Inflammatory macrophage treated with lipopolysaccharide for 4 hours (primary cell): ENCODE data around the gene RPL22L1.
"Not testable (repeated sequence)": the region's sequence is repeated elsewhere in the genome, so short reads cannot be mapped to it uniquely, and the experiment has no call there.

Experiments used
- DNase-seq: peaks from one replicate; pipeline ENCODE4 v3.0.0-alpha.2; 2020

RPL22L1 gene

DNA sequence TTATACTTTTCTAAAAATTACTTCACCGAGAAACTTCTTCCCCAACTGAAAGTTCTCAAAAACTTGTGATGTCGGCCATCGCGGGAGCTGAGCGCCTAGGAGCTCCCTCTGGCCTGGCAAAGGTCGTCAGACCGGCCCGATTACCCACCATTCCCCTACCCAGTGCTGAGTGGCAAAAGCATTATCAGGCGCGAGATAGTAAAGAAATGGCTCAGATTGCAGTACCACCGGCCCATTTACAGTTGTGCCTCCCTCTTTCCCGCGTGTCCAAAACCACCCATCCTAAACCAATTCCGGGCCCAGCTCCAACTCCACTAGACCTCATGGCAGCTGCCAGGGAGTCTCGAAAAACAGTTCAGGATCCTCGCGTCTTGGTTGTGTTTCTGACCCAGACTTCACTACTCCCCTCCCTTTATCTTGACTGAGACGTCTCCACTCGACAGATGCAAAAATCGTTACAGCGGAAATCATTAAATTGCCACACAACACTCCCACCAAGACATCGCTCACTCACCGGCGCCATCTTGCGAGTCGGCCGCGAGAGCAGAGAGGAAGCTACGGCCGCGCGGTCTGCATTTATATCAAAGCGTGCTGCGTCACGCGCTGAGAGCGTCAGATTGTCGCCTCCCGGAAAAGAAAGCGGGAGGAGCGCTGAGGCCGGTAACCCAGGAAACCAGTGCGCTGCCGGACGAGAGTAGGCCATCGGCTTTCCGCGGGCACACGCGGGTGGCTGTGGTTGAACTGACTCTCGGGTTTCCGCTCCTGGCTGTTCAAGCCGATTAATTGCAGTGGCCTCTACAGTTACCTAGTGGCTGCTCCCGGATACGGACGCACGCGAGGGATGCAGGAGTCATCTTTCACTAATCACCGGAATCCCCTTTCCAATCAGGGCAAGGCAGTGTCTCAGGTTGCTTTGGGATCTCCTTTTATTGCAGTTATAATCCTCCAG lies at the start of gene RPL22L1:
Gene RPL22L1, minus strand, starts transcription at position 551 of the 949 bp plus-strand sequence. Its CDS starts 28 bp downstream, at position 523.
- DNase-seq: peak; percentile 97

DNA sequence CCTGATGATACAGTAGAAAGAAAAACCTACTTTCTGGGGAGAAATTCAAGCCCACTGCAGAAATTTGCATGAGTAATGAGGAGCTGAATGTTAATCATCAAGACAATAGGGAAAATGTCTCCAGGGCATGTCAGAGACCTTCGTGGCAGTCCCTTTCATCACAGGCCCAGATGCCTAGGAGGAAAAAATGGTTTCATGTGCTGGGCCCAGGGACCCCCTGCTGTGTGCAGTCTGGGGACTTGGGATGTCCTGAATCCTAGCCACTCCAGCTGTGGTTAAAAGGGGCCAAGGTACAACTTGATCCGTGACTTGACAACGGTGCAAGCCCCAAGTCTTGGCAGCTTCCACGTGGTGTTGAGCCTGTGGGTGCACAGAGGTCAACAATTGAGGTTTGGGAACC lies 48.7 kb upstream of the RPL22L1 start:
- no peak for DNase-seq

DNA sequence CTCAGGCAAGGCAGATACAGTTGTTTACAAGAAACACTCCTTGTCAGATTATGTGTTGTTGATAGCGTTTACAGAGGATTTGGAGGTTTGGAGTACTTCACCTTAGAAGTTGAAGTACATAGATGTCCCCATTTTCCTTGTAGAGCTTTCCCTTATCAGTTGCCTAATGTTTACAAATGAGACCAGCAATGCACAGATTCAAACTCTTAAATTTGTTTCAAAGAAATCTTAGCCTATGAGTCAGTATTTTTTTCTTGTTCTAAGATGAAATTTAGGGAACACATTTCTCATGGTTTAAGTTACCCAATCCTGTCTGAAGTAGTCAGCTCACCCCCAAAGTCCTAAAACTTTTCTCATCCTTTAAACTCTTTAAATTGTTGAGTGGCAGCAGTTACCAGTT lies 44.7 kb upstream of the RPL22L1 start:
- DNase-seq: no peak

DNA sequence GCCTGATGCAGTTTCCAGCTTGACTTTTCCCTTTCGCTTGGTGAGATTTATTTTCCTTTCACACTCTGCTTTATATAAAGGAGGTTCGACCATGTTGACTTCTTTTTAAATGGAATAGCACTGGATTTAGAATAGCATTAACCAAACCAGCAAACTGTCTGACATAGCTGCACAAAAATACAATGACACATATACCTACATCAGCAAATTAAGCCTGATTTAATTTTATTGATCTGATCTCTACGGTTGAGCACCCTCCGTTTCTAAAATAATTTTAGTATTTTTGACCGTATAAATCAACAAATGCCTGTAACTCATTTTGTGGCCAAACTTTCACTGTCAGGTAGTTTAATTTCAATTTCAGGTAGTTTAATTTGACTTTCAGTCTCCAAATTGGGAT lies 44.2 kb upstream of the RPL22L1 start:
- DNase-seq: no peak

DNA sequence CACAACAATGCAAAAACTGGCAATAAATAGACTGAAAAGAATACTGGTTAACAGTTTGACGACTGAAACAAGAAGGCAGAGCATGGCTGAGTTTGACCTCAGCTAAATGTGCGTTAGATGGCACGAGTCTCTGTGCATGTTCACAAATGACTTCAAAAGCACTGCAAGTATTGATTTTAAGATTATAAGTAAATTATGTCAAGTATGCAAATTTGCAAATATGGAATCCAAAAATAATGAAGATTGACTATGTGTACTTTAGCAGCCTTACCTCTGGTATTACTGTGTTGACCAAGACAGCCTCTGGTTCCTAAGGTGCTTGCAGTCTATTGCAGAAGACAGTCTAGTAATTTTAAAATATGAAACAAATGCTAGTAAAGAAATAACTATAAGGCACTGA lies 41.1 kb upstream of the RPL22L1 start:
- no peak for DNase-seq

DNA sequence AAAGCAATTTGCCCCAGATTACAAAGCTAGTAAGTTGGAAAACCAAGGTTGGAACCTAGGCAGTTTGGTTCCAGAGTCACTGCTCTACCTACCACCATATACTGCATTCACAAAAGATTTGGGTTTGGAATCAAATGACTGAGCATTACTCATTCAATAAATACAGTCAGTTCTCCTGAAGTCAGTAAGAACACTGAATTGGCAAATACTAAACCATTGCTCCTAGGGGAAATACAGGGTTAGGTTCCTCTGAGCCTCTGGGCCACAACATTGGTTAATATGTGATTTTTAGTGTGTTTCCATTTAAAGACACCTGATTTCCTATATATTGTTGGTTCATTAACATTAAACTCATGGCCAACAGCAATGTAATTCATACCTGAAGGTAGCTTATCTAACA lies 40.5 kb upstream of the RPL22L1 start:
- DNase-seq: no peak

DNA sequence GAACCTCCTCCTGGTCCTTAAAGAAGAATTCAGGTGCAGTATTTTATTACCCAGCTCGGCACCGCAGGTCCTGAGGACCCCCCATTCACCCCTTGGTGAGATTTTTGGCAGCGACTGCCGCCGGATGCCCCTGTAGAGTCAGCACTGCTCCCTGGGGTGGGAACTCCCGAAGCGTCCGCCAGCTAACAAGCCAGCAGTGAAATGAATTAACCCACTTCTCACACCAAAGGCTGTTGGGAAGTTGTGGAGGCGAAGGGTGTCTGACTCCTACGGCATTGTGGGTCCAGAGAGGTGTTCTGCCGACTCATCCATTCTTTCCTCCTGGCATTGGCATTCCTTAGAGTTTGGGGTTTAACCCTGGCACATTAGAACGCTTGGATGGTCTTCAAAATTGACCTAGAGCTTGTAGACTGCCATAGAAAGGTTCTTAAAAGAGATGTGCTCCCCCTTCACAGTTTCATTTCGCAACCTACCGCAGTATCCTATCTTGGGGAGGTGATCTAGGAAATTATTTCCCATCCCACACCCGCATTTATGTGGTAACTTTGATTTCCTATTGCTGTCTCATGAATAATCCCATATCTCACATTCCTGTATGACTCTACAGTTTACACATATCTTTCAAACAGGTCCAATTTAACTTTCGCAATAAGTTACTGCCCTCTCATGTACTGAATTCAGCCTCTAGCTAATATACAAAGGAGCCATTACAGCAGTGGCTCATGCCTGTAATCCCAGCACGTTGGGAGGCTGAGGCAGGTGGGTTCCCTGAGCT lies 39.3 kb upstream of the RPL22L1 start:
- no peak for DNase-seq

DNA sequence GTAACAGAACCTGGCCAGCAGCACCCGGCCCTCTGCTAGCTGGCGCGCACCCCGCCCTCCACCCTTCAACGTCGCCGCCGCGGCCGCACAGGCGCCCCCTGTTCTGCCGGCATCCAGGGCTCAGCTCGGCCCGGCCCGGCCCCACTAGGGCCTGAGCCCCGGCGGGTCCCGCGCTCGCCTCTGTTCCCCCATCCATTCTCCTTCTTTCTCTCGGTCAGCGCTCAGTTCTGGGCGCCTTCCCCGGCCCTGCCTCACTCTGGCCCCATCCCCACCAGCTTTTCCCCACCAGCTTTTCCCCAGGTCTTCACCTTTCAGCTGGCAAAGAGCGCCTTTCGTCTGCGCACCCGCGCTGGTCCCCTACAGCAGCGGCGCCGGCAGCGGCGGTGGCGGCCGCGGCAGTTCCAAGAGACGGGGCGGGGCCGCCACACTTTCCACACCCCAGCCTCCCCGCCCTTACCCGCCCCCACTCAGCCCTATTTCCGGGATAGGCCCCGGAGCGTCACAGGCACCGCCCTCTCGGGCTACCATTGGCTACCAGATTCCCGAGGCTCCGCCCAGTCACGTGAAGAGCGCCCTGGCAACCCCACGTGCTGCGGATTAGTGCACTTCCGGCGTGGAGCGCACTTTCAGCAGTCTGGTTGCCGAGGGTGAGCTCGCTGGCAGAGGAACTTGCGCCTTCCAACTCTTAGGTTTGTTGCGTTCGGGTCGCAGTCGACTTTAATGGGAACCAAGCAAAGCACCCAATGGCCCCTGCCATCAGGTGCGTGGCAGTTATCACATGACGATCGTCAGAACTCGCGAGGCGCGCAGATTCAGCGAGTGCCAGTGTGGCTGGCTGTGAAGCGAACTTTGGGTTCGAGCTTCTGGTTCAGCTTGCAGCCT lies 38.5 kb upstream of the RPL22L1 start, which contains the start of gene EIF5A2:
Gene EIF5A2, minus strand, starts transcription at position 403 of the 882 bp plus-strand sequence. CDS start 831 bp downstream, outside the sequence.
- peak; percentile 92 for DNase-seq

DNA sequence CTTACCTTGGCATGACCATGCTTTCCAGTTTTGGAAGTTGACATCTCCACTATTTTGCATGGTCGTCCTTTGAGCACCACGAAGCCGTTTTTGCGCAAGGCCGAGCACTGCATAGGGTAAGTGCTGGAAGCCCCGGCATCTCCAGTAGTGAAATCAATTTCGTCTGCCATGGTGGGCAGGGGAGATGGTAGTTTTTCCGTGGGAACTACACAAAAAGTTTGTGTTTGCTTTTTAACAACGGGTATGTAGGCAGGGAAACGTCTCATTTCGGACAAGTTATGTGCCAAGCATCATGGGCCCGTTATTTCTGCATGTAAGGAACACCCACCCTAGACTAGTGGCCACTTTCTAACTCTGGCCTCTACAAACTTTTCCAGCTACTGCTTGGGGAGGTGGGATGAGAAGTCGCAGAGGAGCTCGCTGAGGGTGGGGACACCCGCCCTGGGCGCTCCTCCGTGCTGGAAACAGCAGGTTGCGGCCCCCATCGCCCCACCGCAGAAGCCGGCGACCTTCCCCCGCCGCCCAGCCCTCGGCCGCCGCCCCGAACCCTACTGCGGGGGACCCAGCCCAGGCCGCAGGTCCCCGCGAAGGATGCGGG lies 37.7 kb upstream of the RPL22L1 start:
- no peak for DNase-seq

DNA sequence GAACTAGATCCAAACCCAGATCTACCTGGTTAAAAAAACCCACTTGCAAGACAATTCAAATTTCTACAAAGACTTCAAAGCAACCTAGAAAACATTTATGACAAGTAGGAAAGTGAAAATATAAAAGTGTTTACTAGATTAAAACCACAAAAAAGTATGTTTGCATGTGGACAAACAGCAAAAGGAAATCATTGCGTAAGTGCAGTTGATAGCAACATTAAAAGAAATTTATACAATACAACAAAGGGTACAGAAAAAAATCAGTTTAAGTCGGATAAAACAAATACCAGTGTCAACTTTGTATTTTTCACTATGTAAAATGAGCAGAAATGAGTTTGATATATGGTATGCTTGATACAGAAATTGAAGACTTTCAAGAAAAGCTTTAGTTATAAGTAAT lies 35.9 kb upstream of the RPL22L1 start:
- no peak for DNase-seq

DNA sequence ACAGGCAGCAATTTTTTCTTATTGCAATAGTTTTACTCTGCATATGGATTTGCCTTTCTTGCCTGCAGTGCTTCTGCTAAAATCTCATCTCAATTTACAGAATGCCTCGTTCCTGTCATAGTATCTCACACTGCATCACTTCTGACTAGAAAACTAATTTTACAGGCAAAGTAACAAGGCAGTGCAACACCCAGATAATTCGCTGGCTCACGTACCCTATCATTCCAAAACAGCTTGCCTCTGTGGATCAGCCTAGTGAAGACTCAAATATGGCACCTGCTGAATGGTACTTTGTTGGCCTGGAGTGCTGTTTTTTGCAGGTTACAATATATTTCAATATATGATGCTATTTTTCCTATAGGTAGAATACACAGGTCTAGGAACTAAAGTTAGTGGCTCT lies 33.1 kb upstream of the RPL22L1 start:
- no peak for DNase-seq

DNA sequence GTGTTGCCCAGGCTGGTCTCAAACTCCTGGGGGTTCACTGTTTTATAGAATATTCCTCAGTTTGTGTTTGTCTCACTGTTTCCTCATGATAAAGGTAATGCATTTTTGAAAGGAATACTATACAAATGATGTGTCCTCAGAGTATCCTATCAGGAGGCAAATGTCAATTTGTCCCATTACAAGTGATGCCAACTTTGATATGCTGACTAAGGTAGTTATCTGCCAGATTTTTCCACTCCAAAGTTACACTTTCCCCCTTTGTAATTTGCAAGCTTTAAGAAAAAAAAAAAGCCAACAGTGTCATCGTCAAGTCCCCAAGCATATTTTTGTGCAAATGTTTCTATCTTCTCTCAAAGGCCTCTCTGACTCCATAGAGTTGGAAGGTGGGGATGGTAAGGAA lies 29.5 kb upstream of the RPL22L1 start:
- no peak for DNase-seq

DNA sequence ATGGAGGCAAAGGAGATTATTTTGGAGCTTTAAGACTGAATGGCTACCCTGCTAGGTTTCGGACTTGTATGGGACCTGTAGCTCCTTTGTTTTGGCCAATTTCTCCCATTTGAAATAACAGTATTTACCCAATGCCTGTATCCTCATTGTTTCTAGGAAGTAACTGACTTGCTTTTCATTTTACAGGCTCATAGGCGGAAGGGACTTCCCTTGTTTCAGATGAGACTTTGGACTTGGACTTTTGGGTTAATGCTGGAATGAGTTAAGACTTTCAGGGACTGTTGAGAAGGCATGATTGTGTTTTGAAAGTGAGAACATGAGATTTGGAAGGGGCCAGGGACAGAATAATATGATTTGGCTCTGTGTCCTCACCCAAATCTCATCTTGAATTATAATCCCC lies 28.0 kb upstream of the RPL22L1 start:
- no peak for DNase-seq

DNA sequence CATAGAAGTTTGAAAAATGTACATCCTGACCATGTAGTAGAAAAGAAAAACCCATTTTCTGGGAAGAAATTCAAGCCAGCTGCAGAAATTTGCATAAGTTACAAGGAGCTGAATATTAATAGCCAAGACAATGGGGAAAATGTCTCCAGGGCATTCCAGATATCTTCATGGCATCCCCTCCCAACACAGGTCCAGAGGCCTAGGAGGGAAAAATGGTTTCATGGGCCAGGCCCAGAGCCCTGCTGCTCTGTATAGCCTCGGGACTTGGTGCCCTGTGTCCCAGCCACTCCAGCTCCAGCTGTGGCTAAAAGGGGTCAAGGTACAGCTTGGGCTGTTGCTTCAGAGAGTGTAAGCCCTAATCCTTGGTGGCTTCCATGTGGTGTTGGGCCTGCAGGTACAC lies 27.2 kb upstream of the RPL22L1 start:
- not testable (repeated sequence) for DNase-seq

DNA sequence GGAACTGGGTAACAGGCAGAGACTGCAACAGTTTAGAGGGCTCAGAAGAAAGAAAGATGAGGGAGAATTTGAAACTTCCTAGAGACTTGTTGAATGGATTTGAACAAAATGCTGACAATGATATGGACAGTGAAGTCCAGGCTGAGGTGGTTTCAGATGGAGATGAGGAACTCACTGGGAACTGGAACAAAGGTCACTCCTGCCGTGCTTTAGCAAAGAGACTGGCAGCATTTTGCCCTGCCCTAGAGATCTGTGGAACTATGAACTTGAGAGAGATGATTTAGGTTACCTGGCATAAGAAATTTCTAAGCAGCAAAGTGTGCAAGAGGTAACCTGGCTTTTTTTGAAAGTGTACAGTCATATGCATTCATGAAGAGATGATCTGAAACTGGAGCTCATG lies 26.8 kb upstream of the RPL22L1 start:
- no peak for DNase-seq

DNA sequence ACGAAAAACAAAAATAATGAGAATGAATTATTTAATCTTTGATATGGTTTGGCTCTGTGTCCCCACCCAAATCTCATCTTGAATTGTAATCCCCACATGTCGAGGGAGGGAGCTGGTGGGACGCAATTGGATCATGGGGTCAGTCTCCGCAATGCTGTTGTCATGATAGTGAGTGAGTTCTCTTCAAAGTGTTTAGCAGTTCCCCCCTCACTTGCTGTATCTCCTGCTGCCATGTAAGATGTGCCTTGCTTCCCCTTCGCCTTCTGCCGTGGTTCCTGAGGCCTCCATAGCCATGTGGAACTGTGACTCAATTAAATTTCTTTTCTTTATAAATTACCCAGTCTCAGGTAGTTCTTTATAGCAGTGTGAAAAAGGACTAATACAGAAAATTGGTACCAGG lies 26.3 kb upstream of the RPL22L1 start:
- DNase-seq: not testable (repeated sequence)

DNA sequence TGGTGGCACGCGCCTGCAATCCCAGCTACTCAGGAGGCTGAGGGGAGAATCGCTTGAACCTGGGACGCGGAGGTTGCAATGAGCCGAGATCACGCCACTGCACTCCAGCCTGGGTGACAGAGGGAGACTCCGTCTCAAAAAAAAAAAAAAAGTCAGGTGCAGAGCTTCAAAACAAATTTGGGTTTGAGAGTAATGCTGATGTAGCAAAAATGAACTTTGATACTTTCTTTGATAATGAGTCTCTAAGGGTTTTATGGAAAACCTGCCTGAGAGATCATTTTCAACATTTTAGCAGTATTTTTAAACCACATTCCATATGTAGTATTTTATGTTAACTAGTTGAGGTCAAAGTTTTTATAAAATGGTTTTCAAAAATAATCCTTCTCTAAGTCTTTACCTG lies 23.9 kb upstream of the RPL22L1 start:
- DNase-seq: no peak

DNA sequence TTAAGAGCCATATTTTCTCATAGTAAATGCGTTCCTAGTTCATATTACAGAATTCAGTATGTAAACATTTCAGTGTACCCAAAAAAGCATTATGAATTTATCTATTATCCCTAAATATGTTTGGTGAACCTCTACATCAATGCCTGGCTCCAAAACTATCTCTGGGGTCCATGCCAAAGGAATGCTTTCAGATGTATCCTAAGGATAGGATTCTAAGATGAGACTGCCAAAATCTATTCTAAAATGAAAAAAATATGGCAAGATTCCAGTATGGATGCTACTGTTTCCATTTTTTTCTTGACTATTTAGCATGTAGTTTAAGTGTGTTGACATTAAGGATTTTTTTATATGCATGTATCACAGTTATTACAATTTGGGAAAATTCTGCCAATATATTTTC lies 19.6 kb upstream of the RPL22L1 start:
- DNase-seq: no peak

DNA sequence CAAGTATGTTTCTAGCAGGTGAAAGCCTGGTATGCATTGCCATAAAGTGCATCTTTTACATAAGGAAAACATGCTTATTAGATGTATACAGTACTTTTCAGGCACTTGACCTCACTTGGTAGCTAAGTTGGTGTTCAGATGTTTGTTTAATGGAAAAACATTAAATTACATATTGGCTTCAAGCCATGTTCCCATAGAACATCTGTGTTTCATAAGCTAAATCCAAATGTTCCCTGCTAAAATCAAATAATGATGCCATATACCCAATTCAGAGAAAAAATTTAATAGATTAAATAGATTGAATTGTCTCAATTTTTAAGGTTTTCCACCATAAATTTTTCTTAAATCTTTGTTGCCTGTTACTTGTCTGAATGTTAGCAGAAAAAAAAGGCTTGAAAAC lies 19.1 kb upstream of the RPL22L1 start:
- no peak for DNase-seq

DNA sequence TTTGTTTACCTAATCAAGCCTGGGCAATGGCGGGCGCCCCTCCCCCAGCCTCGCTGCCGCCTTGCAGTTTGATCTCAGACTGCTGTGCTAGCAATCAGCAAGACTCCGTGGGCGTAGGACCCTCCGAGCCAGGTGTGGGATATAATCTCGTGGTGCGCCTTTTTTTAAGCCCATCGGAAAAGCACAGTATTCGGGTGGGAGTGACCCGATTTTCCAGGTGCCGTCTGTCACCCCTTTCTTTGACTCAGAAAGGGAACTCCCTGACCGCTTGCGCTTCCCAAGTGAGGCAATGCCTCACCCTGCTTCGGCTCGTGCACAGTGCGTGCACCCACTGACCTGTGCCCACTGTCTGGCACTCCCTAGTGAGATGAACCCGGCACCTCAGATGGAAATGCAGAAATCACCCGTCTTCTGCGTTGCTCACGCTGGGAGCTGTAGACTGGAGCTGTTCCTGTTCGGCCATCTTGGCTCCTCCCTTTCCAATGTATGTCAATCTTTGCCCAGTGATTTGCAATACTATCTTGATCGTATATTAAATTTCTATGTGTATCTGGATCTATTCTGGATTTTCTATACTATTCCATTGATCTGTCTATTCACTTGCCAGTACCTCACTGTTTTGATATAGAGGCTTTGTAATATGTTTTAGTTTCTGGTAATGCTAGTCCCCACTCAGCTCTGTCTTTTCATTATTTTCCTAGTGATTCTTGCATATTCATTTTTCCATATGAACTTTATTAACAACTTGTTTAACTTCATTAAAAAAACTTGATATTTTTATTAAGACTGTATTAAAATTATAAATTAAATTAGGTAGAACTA lies 14.3 kb upstream of the RPL22L1 start:
- DNase-seq: not testable (repeated sequence)

DNA sequence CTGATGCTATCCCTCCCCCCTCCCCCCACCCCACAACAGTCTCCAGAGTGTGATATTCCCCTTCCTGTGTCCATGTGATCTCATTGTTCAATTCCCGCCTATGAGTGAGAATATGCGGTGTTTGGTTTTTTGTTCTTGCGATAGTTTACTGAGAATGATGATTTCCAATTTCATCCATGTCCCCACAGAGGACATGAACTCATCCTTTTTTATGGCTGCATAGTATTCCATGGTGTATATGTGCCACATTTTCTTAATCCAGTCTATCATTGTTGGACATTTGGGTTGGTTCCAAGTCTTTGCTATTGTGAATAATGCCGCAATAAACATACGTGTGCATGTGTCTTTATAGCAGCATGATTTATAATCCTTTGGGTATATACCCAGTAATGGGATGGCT lies 8.7 kb upstream of the RPL22L1 start:
- not testable (repeated sequence) for DNase-seq
